Osteoblast (primary cell): ENCODE data around the gene LCOR. TPM values are rescaled to one million over a fixed set of nuclear protein-coding genes. Genes with fewer than 3 reads are reported as not detected.

Source experiments
- DNase-seq: peaks from one replicate; pipeline ENCODE4 v3.0.0; 2011; ENCODE audit warnings: low spot score, mixed read lengths; ENCODE audit not compliant: insufficient read length; ENCODE audit errors: missing footprints
- H2AFZ ChIP-seq: 2 replicates; pipeline ENCODE4 v1.6.0; 2011; ENCODE audit warnings: mild to moderate bottlenecking, low read length
- H3K27ac ChIP-seq: 2 replicates; pipeline ENCODE4 v1.5.1; 2011; ENCODE audit warnings: mild to moderate bottlenecking, low read depth, low read length, moderate library complexity
- H3K27me3 ChIP-seq: 2 replicates; pipeline ENCODE4 v1.6.0; 2012; ENCODE audit warnings: mild to moderate bottlenecking, control low read depth, inconsistent platforms, low read length, moderate library complexity; ENCODE audit not compliant: insufficient read depth
- H3K36me3 ChIP-seq: 2 replicates; pipeline ENCODE4 v1.5.1; 2011; ENCODE audit warnings: mild to moderate bottlenecking, low read length, control low read depth, moderate library complexity; ENCODE audit not compliant: insufficient read depth
- H3K4me1 ChIP-seq: 2 replicates; pipeline ENCODE4 v1.5.1; 2011; ENCODE audit warnings: mild to moderate bottlenecking, low read length, control low read depth, moderate library complexity; ENCODE audit not compliant: insufficient read depth
- H3K4me2 ChIP-seq: 2 replicates; pipeline ENCODE4 v1.6.0; 2011; ENCODE audit warnings: mild to moderate bottlenecking, low read length; ENCODE audit not compliant: insufficient read depth
- H3K4me3 ChIP-seq: fragments of 200-600 bp; sonication (generic); 3 replicates; pipeline ENCODE4 v1.5.1; 2012; ENCODE audit warnings: mild to moderate bottlenecking, low read length, inconsistent platforms; ENCODE audit not compliant: insufficient read depth
- H3K79me2 ChIP-seq: 2 replicates; pipeline ENCODE4 v1.6.0; 2012; ENCODE audit warnings: mild to moderate bottlenecking, low read length, control low read depth, inconsistent platforms; ENCODE audit not compliant: insufficient read depth
- H3K9me3 ChIP-seq: 2 replicates; pipeline ENCODE4 v1.5.1; 2011; ENCODE audit warnings: low read depth, low read length, control low read depth
- H4K20me1 ChIP-seq: 2 replicates; pipeline ENCODE4 v1.6.0; 2012; ENCODE audit warnings: mild to moderate bottlenecking, low read length, control low read depth; ENCODE audit not compliant: insufficient read depth
- CTCF ChIP-seq: IDR thresholded peaks from 2 replicates; pipeline ENCODE4 v1.5.1; 2011; ENCODE audit warnings: mild to moderate bottlenecking, low read depth, low read length, moderate library complexity; ENCODE audit errors: extremely low read depth
- total RNA-seq: library from RNA; depleted of rRNA; stranded (reverse); fragments of >200 nt; gene quantifications from 2 replicates; pipeline ENCODE4 v1.2.3, GENCODE V29; 2012

LCOR gene
- total RNA-seq, 1 donor, result 19.2 TPM

DNA sequence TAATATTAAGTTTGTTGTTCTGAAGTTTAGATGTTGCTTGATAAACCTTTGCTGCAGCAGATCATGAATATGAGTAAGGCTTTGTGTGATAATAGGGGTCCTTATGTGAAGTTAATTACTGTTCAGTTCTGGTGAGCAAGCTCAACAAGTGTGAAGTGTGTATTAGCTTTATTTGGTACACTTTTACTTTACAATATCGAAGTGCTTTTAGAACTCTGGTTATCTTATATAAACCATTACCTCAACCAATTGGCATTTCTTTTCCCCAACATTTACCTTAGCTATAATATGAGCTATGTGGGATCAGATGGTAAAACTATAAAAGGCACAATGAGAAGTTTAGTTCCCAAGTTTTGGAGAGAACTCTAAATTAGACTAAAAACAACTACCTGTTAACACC is 127.6 kb downstream of the LCOR start:
- DNase-seq, result no peak
- Histone ChIP-seq H4K20me1 (peaks cover 4% of the 10 kb centered on the region), H2AFZ (no peak overlapping the region), H3K4me1 (peaks cover 20% of the 10 kb centered on the region), H3K4me3 (no peak overlapping the region), H3K27ac (peak overlapping the region; percentile 39), H3K36me3 (peaks cover 14% of the 10 kb centered on the region), H3K4me2 (peak overlapping the region; percentile 31), H3K9me3 (no peaks in the 10 kb centered on the region), H3K79me2 (peaks cover 22% of the 10 kb centered on the region), H3K27me3 (no peaks in the 10 kb centered on the region)
- TF ChIP-seq CTCF, result no peak

GRCh38 chr10:96960872-96961271 is 128.8 kb downstream of the LCOR start:
- Histone ChIP-seq H4K20me1 (peaks cover 4% of the 10 kb centered on the region), H3K9me3 (no peaks in the 10 kb centered on the region), H3K4me3 (no peak overlapping the region), H3K4me2 (peak overlapping the region; percentile 15), H3K27ac (peak overlapping the region; percentile 39), H3K36me3 (peaks cover 3% of the 10 kb centered on the region), H2AFZ (no peak overlapping the region), H3K27me3 (no peaks in the 10 kb centered on the region), H3K79me2 (peaks cover 12% of the 10 kb centered on the region), H3K4me1 (peaks cover 20% of the 10 kb centered on the region)
- no peak for DNase-seq
- no peak for TF ChIP-seq CTCF

DNA sequence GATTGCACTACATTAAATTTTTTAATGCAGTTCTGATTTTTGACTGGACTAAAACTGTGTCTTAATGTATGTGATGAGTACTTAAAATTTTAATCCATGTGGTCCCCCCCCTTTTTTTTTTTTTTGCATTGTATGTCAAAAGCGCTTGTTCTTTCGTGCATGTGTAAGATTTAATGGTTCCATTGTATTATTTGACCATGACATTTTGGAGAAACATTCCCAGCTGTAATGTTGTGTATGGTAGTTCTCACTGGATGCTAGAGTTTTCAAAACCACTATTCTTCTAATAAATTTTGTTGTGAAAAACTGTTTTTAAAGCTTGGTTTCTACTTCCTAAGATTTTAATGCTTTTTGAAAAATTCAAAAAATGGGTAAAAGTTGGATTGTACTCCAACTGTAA is 132.0 kb downstream of the LCOR start:
- no peak overlapping the region for H3K4me3 ChIP-seq
- TF ChIP-seq CTCF, result no peak

DNA sequence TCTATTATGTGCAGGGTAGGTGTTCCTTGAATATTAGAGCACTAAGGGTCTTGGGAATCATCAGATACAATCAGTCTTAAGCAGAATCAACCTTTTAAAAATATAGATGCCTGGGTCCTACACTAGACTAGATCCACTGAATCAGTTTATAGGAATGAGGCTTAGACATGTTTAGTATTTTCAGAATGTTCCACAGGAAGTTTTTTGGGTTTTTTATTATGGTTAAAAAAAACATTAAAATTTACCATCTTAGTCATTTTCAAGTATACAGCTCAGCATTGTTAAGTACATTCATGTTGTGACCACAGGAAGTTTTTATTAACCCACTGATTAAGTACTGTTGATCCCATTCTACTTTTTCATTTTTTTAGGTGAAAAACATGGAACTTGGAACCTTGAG is 135.7 kb downstream of the LCOR start:
- Histone ChIP-seq H3K27me3 (no peaks in the 10 kb centered on the region), H3K4me3 (no peak overlapping the region), H3K4me2 (no peak overlapping the region), H3K36me3 (no peaks in the 10 kb centered on the region), H2AFZ (no peak overlapping the region), H3K4me1 (peaks cover 14% of the 10 kb centered on the region), H3K9me3 (no peaks in the 10 kb centered on the region), H3K27ac (no peak overlapping the region), H3K79me2 (peaks cover 4% of the 10 kb centered on the region), H4K20me1 (no peaks in the 10 kb centered on the region)
- peak; percentile 83 for DNase-seq
- TF ChIP-seq CTCF, result no peak

More for the DNA sequence above, 132.0 kb downstream of the LCOR start:
- Histone ChIP-seq H3K27ac (no peak overlapping the region), H3K27me3 (no peaks in the 10 kb centered on the region), H3K79me2 (peaks cover 6% of the 10 kb centered on the region), H3K4me1 (peaks cover 29% of the 10 kb centered on the region), H3K4me2 (no peak overlapping the region), H3K36me3 (no peaks in the 10 kb centered on the region), H4K20me1 (peaks cover 4% of the 10 kb centered on the region), H2AFZ (no peak overlapping the region), H3K9me3 (no peaks in the 10 kb centered on the region)
- DNase-seq, result no peak
